GM21737 (cell line): ENCODE data around the gene ALKBH5.

Source experiments
- ATAC-seq: cut with Tn5 transposase; IDR thresholded peaks from one replicate; pipeline ENCODE4 v1.9.1; 2021; ENCODE audit warnings: mild to moderate bottlenecking, moderate library complexity; ENCODE audit not compliant: unreplicated experiment

The ALKBH5 gene

DNA sequence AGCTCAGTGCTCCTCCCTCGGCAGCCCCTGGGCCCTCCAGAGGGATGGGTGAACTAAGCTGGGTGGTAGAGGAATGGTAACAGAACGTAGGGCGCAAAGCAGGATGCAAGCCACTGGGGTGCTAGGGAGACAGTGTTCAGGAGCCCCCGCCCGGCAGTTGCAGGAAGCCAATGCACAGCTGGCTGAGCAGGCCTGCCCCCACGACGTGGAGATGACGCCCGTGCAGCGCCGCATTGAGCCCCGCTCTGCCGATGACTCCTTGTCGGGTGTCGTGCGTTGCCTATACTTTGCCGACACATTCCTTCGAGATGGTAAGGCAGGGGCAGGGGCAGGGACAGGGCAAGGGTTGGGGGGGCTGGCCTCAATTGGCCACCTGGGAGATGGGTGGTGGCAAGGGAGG lies 54.7 kb downstream of the ALKBH5 start:
- no peak for ATAC-seq

DNA sequence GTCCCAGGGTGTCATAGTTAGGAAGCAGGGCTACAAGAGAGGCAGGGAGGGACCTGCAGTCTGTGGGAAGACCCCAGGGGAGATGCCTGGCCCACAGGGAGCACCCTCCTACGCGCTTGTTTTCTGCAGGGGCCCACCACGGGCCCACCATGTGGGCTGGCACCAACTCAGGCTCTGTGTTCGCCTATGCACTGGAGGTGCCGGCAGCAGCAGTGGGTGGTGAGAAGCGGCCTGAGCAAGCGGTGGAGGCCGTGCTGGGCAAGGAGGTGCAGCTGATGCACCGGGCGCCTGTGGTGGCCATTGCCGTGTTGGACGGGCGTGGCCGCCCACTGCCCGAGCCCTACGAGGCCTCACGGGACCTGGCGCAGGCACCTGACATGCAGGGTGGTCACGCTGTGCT lies 56.8 kb downstream of the ALKBH5 start:
- no peak for ATAC-seq

DNA sequence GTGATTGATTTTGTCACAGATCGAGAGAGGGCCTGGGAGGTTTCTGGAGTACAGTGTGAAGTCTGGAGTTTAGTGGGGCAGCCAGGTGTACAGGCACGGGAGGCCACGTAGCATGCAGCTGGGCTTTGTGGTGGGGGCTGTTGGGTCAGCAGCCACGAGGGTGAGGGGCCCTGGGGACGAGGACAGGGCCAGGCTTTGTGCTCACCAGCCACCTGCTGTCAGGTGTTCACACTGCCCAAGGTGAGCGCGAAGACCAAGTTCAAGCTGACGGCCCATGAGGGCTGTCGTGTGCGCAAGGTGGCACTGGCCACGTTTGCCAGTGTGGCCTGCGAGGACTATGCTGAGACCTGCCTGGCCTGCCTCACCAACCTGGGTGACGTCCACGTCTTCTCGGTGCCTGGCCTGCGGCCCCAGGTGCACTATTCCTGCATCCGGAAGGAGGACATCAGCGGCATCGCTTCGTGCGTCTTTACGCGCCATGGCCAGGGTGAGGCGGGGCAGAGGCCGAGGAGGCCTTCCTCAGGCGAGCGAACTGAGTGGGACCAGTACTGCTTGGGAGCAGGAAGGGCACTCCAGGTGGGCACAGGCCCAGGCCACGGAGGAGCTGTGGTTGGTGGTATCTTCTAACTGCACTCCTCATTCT lies 57.7 kb downstream of the ALKBH5 start:
- ATAC-seq = no peak

DNA sequence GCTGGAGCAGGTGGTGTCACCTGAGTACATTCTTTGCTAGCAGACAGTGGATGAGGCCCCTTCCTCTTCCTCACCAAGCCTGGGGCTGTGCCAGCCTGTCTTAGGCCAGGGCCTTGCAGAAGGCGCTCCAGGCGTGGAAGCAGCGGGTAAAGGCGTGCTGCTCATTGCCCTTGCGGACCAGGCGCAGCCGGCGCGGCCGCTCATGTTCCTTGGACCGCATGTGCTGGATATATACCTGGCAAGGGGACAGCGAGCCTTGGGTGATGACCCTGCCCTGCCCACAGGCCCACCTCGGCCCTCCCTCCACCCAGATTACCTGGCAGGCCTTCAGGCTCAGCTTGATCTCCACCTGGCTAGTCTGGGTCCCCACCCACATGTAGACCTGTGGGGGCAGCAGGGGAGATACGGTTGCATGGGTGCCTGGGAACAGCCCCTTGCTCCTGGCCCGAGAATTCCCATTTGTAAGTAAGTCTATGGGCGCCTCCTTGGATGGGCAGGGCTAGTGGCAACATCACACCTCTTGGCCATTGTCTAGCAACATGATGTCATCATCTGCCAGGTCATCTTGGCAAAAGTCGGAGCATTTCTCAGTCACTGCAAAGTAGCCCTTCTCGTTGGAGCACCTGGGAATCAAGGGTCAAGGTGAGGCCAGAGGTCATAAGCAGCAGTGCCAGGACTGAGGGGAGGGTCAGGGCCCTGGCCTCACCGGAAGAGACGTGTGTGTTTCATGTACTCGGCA lies 61.6 kb downstream of the ALKBH5 start:
- ATAC-seq = no peak

DNA sequence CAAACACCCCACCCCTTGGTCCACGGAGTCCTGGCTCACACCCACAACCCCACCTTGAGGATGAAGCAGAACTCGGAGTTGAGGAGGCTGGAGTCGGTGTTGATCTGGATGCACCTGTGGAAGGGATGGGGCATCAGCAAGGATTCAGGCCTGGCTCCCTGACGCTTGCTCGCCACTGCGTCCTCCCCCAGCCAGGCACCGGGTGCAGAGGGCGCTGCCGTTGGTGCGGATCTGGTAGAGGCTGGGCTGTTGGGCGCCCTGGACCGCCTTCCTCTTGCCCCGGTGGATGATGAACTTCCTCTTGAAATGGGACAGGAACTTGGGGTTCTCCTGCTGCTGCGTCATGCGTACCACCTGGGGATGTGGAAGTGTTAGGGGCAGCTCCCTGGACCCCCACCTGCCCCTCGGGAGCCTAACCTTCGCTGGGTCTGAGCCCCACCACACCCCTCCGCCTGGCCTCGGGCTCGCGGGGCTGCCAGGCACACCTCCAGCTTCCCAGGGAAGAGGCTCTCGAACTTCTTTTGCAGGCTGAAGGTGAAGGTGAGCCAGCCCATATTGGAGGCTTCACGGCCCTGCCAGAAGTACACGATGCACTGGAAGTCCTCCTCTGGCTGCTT lies 62.6 kb downstream of the ALKBH5 start:
- no peak for ATAC-seq

DNA sequence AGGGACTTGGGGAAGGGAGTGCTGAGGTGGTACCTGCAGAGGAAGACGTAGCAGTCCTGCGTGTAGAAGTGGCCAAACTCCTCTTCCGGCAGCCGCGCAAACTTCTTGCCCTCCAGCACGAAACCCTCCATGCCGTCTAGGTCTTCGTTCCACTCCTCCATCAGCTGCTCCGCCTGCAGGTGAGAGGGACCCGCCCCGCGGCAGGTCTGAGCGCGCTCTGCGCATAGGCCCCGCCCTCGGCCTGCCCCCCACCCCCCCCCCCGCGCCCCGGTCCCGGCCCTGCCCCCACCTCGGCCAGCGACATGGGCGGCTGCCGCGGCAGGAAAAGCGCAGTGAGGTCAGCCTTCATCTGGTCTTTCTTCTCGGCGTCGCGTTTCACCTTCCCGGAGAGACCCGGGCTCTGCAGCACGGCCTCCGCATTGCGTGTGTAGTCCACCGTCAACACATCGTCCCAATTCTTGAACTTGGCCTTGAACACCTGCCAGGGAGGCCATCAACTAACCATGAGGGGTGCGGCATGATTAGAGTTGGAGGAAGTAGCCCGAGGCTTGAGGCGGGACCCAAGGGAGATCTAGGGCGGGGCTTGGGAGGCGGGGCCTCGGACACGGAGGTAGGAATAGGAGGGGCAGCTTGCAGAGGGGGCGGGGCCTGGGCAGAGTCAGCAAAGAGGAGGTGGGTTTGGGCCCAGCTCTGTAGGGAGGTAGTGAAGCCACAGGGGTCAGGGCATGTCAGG lies 63.4 kb downstream of the ALKBH5 start:
- ATAC-seq = no peak

DNA sequence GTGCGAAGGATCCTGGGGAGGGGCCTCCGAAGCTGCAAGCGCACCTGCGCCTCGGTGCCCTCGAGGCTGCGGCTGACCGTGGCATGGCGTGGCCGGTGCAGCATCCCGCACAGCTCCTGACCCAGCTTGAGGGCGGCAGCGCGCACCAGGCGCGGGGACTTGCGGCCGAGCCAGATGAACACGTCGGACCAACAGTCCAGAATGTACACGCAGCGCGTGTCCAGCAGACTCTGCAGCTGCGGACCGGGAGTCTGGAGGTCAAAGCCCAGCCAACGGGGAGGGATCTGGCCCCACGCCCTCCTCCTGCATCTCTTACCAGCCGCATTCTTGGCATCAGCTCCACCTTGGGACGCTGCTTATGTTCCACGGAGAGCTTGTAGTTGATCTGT lies 64.0 kb downstream of the ALKBH5 start:
- ATAC-seq = no peak

DNA sequence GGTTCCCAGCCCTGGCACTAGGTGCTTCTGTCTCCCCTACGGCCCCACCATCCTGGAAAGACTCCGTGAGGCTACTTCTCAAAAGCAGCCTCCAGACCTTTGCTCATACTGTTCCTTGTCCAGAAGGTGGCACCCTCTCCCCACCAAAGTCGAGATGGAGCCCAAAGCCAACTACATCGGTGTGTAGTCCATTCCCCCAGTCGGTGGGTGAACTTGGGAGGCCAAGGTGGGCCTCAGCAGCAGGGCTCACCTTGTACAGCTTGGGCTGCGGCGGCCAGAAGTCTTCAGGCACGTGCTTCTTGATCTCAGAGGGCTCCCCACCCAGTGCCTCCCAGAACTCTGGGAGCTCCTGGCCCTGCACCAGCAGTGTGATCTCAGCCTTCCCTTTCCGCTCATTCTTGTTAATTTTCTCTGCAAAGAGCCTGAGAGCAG lies 64.7 kb downstream of the ALKBH5 start:
- ATAC-seq = no peak

DNA sequence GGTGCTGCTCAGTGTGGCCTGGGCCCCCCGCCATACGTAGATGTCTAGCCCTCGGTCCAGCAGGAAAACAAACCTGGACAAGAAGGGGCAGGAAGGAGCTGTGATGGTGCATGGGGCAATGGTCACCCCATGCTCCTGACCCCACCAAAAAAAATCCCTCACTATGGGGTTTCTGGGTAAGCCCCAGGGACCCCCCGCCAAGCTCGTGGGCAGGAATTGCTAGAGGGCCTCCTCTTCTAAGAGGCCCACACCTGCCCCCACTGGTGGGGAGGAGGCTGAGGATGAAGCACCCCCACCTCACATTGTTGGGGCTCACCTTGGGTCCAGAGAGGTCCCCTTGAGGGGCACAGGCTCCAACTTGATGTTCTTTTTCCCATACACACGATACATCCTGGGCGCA lies 65.2 kb downstream of the ALKBH5 start:
- no peak for ATAC-seq

DNA sequence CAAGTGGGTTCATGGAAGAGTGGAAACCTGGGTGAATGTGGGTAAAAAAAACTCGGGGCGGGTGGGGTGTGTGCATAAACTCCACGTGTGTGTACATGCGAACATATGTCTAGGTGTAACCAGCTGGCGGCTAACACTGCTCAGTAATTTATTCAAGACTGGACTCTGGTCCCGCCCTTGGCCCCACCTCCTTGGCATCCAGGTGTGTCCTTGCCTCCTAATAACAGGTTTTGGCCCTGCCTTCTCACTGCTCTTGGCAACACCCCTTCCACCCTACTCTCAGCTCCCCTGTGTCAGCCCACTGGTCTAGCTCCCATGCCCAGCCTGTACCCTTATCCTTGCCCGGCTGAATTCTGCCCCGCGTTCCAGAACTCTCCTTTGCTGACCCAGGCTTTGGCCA lies 66.6 kb downstream of the ALKBH5 start:
- ATAC-seq = no peak

DNA sequence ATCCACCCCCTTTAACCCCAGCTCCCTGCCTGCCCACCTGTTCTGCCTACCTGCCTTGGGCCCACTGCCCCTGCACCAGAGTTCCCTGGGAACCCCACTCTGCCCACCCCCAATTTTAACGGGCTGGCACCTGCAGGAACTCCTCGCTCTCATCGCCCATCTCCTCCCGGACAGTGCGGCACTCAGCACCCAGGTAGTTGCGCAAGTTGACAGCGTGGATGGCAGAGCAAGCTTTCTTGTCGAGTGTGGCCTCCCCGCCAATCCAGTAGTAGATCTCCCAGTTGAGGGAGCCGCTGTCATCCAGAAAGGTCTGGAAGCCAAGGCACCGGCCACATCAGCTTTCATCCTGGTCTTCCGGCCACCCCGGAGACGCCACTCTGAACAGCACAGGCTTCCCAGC lies 67.1 kb downstream of the ALKBH5 start:
- no peak for ATAC-seq

DNA sequence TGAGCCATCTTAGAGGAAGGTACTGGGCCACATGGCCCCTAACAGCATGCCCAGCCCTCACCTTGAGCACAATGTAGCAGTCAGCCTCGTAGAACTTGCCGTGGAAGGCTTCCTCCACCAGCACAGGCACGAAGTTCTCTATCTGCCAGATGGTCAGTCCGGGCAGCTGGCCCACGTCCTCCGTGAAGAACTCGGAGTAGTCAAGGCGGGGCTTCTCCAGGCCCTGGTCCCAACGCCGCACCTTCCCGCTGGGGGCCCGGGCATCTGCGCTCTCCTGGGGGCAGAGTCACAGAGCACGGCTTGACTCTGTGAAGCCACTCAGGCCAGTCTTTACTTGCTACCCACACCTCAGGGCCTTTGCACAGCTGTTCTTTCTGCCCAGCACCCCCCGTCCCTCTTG lies 67.6 kb downstream of the ALKBH5 start:
- ATAC-seq = no peak

DNA sequence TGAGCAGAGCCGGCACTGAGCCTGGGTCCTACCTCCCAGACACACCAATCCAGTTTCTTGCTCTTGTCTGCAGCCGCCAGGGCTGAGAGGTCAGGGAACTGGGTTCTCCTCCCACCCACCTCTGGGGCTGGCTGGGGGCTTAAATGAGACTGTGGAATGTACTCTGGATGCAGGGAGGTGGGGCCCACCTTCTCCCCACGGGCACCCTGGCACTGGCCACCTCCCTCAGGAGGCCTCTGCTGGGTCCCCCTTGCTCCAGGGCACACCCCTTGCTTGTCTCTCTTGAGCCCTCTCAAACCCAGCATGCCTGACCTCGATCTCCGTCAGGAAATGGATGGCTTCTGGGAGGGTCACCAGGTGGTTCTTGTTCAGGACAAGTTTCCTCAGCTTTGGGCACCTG lies 68.5 kb downstream of the ALKBH5 start:
- no peak for ATAC-seq

DNA sequence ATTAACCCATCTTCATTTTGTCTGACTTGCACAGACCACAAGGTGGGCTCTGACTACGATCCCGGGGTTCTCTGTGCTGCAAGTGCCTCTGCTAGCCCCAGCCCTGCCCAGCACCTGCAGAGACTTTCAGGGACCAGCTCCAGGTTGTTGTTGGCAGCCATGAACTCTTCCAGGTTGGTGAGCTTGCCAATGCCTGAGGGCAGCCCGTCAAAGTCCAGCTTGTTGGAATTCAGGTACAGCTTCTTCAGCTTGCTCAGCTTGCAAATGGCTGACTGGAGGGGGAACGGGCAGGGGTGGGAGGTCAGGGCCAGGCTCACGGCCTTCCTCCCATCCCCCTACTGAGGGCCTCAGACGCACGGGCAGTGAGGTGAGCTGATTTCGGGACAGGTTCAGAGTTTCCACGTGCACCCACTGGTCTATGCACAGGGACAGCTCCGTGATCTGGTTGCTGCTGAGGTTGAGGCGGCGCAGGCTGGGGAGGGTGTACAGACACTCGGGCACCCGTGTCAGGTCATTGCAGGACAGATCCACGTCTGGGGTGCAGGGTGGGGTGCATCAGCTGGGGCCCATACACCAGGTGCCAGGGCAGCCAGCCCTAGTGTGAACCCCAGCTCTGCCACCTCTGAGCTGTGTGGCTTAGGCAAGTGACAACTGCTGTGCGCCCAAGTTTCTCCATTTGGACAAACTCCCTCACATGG lies 69.7 kb downstream of the ALKBH5 start:
- ATAC-seq = no peak

DNA sequence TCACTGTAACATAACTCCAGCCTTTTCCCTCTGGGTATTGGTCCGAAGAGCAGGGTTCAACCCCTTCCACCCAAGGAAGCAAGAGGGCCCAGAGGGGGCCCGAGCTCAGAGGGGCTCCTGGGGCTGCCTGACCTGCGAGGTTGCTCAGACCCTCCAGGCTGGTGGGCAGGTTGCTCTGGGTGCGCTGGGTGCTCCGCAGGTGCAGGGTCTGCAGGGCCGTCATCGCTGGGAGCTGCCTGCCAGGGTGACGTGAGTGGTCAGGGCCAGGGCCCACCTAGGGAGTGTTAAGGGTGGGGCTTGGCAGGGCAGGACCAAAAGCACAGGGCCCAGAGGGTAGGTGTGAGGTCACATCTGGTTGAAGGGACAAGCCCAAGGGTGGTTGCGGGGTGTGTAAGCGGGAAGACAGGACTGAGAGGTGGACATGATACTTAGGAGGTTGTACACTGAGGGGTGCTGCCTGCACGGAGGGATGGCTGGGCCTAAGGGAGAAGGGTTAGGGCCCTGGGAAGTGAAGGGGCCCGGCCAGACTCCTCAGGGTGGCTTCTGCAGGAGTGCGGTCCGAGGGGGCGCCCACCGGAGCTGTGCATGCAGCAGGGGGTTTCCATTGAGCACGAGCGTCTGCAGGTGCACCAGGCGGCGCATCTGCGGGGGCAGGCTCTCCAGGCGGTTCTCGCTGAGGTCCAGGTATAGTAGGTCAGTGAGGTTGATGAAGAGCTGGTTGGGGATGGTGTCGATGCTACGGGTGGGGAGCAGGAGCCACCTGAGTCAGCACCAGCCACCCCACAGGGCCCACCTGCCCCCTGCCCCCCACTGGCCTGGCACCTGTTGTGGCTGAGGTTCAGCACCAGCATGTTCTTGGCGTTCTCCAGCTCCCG lies 70.6 kb downstream of the ALKBH5 start:
- ATAC-seq = no peak

DNA sequence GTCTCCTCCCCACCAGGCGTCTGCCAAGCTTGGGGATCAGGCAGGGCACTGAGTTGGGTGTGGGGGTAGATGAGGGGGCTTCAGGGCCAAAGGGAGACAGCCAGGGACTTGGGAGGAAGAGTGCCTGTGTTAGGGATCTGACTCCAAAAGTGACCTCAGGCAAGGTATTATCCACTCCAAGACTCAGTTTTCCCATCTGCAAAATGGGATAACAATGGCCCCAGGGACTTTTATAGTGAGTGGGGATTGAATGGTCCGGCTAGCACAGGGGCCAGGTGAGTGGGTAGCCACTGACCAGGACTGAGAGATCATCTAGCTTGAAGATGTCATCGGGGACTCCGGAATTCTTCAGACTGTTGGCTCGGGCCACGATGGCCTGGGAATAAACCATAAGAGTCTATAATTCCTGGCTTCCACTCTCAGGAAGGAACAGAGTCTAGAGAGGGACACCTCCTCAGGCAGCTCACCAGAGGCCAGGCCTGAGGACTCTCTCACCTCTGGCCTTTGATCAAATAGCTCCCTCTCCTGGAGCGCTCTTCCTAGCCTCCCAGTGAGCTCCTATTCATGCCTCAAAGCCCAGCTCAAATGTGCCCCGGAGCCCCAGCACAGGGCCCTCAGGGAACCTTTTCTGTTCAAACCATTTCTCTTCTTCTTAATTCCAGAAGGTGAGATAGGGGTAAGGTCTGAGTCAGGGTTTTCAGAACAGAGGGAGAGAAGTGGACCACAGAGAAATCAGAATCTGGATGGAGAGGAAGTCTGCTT lies 71.4 kb downstream of the ALKBH5 start:
- no peak for ATAC-seq

DNA sequence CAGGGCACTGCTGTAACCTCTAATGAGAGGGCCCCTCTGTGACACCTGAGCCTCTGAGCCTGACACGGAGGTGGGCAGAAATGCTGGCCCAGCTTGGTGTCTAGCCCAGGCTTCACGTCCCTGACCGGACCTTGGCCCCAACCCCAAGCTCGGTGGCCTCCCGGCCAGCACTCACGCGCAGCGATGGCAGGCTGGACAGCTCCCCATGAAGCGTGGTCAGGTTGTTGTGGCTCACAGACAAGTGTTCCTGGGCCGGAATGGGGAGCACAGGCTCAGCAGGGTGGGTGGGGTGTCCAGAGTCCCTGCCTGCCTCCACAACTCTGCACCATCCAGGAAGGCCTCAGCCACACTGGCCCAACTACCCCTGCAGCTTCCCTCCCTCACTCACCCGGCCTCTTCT lies 72.7 kb downstream of the ALKBH5 start:
- no peak for ATAC-seq

DNA sequence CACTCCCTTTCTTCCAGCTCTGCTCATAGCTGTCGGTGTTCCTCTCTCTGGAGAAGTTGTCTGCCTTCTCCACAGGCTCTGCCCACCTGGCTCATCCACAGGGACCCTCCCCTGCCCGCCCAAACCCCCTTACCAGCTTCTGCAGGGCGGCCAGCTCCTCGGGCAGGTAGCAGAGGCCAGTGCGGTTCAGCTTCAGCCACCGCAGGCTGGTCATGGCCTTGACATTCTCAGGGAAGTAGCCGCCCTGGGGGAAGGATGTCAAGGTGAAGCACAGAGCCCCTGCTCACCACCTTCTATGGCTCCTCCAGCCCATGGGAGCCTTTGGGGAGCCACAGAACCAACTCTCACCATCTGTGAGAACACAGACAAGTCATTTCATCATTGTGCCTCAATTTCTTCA lies 73.1 kb downstream of the ALKBH5 start:
- ATAC-seq = no peak

DNA sequence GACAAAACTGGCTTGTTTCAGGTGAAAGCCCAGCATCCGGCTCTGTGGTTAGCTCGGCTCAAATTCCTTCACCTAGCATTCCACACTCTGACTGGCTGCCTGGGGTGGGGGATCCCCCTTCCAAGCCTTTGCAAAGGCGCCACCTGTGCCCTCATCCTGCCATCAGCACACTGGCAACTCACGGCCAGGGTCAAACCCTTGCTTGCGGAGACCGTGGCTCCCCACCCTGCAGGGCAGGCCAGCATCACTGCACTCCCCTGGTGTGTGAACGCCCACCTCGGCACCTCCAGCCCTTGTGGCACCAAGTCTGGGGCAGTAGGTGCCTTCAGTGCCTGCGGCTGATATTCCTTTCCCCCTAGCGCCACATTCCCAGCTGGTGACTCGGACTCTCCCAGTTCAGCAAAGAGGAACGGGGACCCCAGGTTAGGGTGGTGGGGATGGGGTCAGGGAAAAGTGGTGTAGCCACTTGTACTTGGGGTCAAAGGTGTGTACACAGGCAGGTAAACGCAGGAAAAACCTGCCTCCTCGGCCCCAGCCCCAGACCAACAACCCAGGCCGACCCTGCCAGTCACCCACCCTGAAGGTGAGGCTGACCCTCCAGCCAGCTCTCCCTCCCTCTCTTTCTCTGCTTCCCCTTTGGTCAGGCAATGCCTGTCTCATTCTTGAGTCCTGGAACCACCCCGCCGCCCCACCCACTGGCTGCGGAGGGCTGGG lies 73.8 kb downstream of the ALKBH5 start:
- no peak for ATAC-seq
